ENCODE measurements around the gene SRGAP2. TPM values are rescaled to one million over a fixed set of nuclear protein-coding genes. Genes with fewer than 3 reads are reported as not detected.
"Not testable (repeated sequence)": the region's sequence is repeated elsewhere in the genome, so short reads cannot be mapped to it uniquely, and the experiment has no call there.

SRGAP2 gene
- 10 to 100 TPM in 2 of 4 donors, 1 to 10 TPM in 2; 8.7 to 13.2 (median 11.0) TPM for total RNA-seq

DNA sequence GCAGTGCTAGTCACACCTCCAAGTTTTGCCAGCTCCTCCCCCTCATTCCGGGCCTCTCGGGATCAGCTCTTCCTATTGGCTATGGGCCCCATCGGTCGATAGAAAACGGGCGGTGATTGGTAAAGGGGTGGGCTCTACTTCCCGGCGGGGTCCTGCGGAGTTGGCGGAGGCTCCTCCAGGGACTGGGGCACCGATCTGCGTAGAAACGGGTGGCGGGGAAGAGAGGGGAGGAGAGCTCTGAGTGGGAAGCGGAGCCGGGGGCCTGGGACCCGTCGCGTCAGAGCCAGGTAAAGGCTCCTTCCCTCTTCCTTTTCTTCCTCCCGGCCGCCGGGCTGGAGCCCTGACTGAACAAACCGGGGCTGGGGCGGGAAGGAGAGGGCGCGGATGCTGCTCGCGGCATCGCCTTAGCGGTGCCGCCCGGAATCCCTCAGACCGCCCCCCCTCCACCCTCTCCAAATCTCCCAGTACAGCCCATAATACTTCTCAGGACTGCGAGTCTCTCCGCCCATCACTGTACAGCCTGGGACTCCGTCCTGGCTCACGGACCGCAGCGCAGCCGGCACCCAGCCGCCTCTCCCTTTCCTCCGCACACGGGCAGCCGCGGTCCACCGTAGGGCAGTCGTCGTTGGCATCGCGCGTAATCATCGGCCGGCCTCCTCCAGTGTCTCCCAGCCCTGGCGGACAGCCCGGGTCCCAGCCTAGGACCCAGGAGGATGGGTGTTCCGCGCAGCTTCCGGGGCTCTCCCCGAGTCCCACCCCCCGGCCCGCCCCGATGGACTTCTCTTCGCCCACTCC is at the start of gene SRGAP2:
Gene SRGAP2 (plus strand): TSS at position 178 of the 795 bp plus-strand sequence. CDS start 2,430 bp downstream, outside the sequence.
- in situ Hi-C loops (cut with MboI; ENCODE audit: low sequenced_read_pairs in 4 of 4); H3K9me3 ChIP-seq; intact Hi-C loops (cut with DNase I; ENCODE audit: low total_unique reads); H3K4me1 ChIP-seq; H3K36me3 ChIP-seq; H3K27me3 ChIP-seq: not testable (repeated sequence)
- H3K4me3 ChIP-seq = peak within 1 kb of the TSS; percentile 65 to 76 (median 70)
- ATAC-seq (peak; percentile 18 to 30), DNase-seq (peak; percentile 26 to 62)
- H3K27ac ChIP-seq = peak within 1 kb of the TSS; percentile 78 to 83 (median 81)

DNA sequence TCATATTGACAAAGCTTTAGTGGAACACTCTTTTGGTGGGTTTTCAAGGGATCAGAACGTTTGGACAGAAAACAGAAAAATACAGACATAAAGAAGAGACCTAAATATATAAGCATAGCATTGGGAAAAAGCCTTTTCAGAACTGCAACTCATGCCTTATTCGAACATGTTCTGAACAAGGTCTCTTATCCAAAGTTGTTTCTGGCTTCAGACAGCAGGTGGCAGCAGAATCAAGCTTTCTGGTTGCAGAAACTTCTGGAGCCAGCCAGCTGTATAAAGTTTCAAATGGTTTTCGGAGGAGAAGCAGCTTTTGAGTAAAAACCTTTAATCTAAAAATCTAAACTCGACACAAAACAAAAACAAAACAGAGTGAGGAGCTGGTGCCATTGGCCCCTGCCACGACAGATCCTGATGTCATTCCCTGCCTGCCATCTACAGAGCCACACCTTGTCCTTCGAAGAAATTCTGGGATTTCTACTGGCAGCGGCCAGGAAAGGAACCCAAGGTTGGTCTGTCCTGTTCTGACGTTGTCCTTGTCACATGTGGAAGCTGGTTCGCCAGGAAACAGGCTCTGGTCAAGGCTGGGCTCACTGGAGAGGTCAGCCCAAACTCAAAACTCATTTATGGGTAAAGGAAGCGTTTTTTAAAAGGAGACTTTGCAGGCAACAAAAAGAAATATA is 35.9 kb upstream of the SRGAP2 start:
- DNase-seq; H3K27ac ChIP-seq; H3K4me3 ChIP-seq; H3K36me3 ChIP-seq; H3K9me3 ChIP-seq; in situ Hi-C loops (cut with MboI; ENCODE audit: low sequenced_read_pairs in 4 of 4); intact Hi-C loops (cut with DNase I; ENCODE audit: low total_unique reads); H3K4me1 ChIP-seq; H3K27me3 ChIP-seq: not testable (repeated sequence)
- peak; percentile 65 to 87 for ATAC-seq
- TF ChIP-seq, protein P1, sequence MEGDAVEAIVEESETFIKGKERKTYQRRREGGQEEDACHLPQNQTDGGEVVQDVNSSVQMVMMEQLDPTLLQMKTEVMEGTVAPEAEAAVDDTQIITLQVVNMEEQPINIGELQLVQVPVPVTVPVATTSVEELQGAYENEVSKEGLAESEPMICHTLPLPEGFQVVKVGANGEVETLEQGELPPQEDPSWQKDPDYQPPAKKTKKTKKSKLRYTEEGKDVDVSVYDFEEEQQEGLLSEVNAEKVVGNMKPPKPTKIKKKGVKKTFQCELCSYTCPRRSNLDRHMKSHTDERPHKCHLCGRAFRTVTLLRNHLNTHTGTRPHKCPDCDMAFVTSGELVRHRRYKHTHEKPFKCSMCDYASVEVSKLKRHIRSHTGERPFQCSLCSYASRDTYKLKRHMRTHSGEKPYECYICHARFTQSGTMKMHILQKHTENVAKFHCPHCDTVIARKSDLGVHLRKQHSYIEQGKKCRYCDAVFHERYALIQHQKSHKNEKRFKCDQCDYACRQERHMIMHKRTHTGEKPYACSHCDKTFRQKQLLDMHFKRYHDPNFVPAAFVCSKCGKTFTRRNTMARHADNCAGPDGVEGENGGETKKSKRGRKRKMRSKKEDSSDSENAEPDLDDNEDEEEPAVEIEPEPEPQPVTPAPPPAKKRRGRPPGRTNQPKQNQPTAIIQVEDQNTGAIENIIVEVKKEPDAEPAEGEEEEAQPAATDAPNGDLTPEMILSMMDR (IDR thresholded peaks at IDR 0.05 in 4 of 5, conservative IDR thresholded peaks at IDR 0.05 in 1 of 5) = peak in 2 of 5 experiments; percentile 11 to 32

DNA sequence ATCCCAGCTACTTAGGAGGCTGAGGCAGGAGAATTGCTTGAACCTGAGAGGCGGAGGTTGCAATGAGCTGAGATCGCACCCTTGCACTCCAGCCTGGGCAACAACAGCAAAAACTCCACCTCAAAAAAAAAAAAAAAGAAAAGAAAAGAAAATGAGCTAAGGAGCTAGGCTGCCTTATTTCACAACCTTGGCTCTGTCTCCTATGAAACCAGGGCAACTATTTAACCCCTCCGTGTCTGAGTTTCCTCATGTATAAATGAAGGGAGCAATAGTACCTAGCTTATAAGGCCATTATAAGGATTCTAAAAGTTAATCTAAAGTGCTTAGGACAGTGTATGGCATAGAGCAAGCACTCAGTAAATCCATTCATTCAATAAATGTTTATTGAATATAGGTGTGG is 33.5 kb upstream of the SRGAP2 start:
- DNase-seq; intact Hi-C loops (cut with DNase I; ENCODE audit: low total_unique reads); ATAC-seq: not testable (repeated sequence)

DNA sequence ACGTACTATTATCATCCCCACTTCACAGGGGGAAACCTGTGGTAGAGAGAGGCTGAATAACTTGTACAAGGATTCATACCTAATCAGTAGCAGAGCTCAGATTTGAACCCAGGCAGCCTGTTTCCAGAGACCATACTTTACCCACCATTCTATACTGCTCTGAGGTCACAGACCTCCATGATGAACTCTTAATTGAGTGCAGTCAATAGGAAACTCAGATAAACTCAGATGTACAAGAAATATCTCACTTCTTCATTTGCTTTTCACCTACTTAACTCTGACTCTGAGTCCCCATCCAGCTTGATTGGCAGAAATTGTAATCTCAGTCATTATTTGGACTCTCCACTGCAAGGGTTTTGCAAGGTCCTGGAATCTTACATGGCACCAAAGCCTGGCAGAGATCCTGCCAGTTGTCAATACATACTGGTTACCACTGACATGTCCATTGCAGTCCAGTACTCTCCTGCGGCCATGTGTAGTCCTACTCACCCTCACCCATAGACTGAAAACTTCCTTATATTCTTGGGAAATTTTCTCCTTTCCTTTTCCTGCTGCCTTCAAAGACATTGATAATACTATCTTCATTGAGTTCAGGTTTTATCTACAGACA is 30.1 kb upstream of the SRGAP2 start:
- H3K36me3 ChIP-seq; in situ Hi-C loops (cut with MboI; ENCODE audit: low sequenced_read_pairs in 4 of 4): not testable (repeated sequence)

More for the DNA sequence above, 33.5 kb upstream of the SRGAP2 start:
- H3K4me1 ChIP-seq; in situ Hi-C loops (cut with MboI; ENCODE audit: low sequenced_read_pairs in 4 of 4); H3K27me3 ChIP-seq; H3K36me3 ChIP-seq; H3K27ac ChIP-seq; H3K9me3 ChIP-seq; H3K4me3 ChIP-seq: not testable (repeated sequence)

DNA sequence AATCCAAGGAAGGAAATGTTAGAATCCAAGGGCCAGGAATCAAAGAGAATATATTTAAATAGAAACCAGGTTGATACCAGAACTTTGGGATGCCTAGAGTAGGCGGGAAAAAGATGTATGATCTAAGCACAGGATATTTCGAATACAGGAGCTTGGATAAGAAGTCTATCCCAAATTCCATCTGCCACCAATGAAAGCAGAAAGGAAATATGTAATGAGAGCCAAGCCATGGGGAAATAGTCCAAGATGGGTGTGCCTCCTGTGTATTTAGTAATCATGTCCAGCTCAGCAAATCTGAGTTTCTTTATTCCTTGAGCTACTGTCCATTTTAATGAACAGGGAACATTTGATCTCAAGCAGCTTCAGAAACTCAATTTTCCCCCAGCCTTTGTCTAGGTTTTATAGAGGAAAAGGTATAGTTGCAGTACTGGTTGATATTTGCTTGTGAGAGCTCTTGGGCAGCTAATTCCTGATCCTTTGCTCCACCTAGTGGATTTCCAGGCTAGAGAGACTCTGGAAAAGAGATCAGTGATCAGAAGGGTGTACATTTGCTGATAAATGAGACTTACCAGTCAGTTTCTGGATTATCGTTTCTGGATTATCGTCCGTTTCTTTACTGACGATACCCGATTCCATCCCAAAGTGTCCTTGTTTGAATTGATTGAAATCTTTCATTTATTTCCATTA is 29.0 kb upstream of the SRGAP2 start:
- ATAC-seq (peak; percentile 60 to 68), DNase-seq (peak; percentile 2 to 21)
- H3K9me3 ChIP-seq; H3K36me3 ChIP-seq; H3K4me1 ChIP-seq; intact Hi-C loops (cut with DNase I; ENCODE audit: low total_unique reads); H3K4me3 ChIP-seq; H3K27me3 ChIP-seq; in situ Hi-C loops (cut with MboI; ENCODE audit: low sequenced_read_pairs in 4 of 4); H3K27ac ChIP-seq: not testable (repeated sequence)
- TF ChIP-seq, protein P1 (IDR thresholded peaks at IDR 0.05 in 4 of 5, conservative IDR thresholded peaks at IDR 0.05 in 1 of 5) = peak in 1 of 5 experiments; percentile 15

More for the DNA sequence above, 30.1 kb upstream of the SRGAP2 start:
- H3K4me1 ChIP-seq; intact Hi-C loops (cut with DNase I; ENCODE audit: low total_unique reads); H3K27me3 ChIP-seq; H3K9me3 ChIP-seq; ATAC-seq; H3K4me3 ChIP-seq; H3K27ac ChIP-seq; DNase-seq: not testable (repeated sequence)

DNA sequence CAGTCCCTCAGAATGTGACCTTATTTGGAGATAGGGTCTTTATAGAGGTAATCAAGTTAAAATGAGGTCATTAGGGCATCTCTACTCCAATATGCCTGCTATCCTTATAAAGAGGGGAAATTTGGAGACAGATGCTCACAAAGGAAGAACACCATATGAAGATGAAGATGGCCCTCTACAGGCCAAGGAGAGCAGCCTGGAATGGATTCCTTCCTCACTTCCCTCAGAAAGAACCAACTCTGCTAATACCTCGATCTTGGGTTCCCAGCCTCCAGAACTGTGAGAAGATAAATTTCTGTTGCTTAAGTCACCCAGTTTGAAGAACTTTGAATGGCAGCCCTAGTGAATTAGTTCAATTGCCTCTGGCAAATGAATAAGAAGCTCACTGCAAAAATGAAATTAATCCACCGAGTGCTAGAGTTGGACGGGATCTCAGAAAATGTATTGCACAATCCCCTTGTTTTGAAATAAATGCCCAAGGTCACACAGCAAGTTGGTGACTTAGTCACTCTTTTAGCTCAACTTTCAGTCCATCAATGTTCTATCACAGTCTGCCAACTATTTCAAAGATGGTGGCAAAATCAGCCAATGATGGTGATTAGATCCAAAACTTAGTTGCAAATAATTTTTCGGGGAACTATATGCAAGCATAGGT is 27.8 kb upstream of the SRGAP2 start:
- intact Hi-C loops (cut with DNase I; ENCODE audit: low total_unique reads); H3K27me3 ChIP-seq; H3K27ac ChIP-seq; in situ Hi-C loops (cut with MboI; ENCODE audit: low sequenced_read_pairs in 4 of 4); H3K4me3 ChIP-seq; DNase-seq; H3K36me3 ChIP-seq; H3K9me3 ChIP-seq; H3K4me1 ChIP-seq: not testable (repeated sequence)
- peak; percentile 63 to 77 for ATAC-seq

DNA sequence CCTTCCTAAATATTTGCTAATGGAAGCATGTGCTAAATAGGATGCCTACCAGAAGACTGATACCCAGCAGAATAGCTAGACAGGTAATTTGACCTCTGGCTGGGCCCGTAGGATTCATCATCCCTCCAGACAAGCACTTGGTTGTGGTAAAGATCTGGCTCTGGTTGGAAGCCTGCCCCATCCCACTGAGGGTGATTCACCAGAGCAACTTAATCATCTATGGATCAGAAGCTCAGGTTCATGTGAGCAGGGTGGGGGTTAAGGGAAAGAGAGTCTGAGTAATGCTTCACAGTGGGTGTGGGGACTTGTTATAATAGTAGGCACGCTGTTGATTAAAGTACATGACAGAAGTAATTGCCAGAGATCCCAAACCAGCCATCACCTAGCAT is 27.2 kb upstream of the SRGAP2 start:
- ATAC-seq (peak in 1 of 2 donors; percentile 57), DNase-seq (peak in 1 of 2 donors; percentile 19)

DNA sequence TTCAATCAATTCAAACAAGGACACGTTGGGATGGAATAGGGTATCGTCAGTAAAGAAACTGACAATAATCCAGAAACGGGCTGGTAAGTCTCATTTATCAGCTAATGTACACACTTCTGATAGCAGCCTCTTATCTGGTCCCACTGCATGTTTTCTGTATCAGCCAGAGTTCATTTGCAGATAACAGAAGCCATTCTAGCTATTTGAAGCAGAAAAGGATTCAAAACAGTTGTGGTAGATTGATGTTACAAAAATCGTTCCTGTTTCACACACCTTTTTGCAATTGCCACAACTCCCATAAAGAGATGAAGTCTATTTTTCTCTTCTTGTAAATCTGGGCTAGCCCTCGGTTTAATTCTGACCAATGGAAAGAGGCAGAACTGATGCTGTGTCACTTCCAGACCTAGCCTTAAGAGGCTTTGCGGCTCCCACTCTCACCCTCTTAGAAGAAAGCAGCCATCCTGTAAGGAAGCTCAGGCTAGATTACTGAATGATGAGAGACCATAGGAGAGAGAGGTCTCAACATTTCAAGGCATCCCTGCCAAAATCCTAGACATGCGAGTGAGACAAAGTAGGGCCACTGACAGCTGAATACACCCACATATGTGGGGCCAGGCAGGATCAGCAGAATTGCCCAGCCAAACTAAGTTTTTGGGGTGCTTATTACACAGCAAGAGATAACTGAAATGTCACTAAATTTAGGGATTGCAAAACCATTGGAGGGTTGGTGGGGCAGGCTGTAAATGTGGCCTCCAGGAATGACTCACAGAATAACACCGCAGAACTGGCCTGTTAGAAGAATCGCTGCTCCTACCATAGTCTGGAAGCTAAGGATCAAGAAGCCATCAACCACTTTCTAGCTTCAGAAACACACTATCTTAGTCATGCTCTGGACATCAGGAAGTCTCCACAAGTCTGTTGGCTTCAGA is 25.0 kb upstream of the SRGAP2 start:
- H3K27me3 ChIP-seq; H3K4me1 ChIP-seq; H3K36me3 ChIP-seq; in situ Hi-C loops (cut with MboI; ENCODE audit: low sequenced_read_pairs in 4 of 4); H3K27ac ChIP-seq; intact Hi-C loops (cut with DNase I; ENCODE audit: low total_unique reads); DNase-seq; ATAC-seq; H3K9me3 ChIP-seq; H3K4me3 ChIP-seq: not testable (repeated sequence)

More for the DNA sequence above, 27.2 kb upstream of the SRGAP2 start:
- H3K36me3 ChIP-seq; in situ Hi-C loops (cut with MboI; ENCODE audit: low sequenced_read_pairs in 4 of 4); H3K4me3 ChIP-seq; H3K9me3 ChIP-seq; H3K4me1 ChIP-seq; H3K27ac ChIP-seq; H3K27me3 ChIP-seq; intact Hi-C loops (cut with DNase I; ENCODE audit: low total_unique reads): not testable (repeated sequence)

Measured in gastrocnemius medialis (tissue), 4 donors.